Upper lobe of left lung (tissue), 4 donors: ENCODE measurements around the gene OSBPL10.

Experiments
- POLR2A ChIP-seq, 4 donors: fragments of 450-650 bp; IDR thresholded peaks; one replicate each; pipeline ENCODE4 v1.5.1; 2016 to 2017; ENCODE audit warnings: antibody characterized with exemption in 4 of 4, mild to moderate bottlenecking in 2 of 4
- POLR2AphosphoS5 ChIP-seq, 2 donors: sonication (generic); formaldehyde crosslinking; IDR thresholded peaks; one replicate each; pipeline ENCODE4 v1.5.1; 2017; ENCODE audit warnings: antibody characterized with exemption in 2 of 2
- TF ChIP-seq, protein P1 (sequence below), 6 experiments: fragments of 450-650 bp in 4 of 6; fragments of 200-600 bp in 2 of 6; sonication (generic) in 2 of 6; IDR thresholded peaks; one replicate each; pipeline ENCODE4 v1.5.1; 2016 to 2019; ENCODE audit warnings: antibody characterized with exemption in 6 of 6

DNA sequence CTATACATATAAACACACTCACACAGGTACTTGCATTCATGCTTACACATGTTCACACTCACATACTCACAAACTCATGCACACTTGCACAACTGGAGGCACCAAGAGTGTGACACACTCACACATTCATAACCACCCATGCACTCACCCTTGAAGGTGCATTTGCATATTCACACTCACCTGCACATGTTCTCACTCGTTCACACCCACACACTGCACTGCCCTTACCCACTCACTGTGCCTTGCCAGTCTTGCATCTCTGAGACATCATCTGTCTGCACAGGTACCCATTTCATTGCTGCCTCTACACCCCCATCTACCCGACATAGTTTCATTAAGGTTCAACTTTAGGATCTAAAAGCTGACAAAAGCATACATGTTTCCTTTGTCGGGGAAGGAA is 95.8 kb downstream of the OSBPL10 start:
- TF ChIP-seq POLR2AphosphoS5 (IDR thresholded peaks at IDR 0.05) (no peak), POLR2A (IDR thresholded peaks at IDR 0.05) (no peak)
- TF ChIP-seq, protein P1, sequence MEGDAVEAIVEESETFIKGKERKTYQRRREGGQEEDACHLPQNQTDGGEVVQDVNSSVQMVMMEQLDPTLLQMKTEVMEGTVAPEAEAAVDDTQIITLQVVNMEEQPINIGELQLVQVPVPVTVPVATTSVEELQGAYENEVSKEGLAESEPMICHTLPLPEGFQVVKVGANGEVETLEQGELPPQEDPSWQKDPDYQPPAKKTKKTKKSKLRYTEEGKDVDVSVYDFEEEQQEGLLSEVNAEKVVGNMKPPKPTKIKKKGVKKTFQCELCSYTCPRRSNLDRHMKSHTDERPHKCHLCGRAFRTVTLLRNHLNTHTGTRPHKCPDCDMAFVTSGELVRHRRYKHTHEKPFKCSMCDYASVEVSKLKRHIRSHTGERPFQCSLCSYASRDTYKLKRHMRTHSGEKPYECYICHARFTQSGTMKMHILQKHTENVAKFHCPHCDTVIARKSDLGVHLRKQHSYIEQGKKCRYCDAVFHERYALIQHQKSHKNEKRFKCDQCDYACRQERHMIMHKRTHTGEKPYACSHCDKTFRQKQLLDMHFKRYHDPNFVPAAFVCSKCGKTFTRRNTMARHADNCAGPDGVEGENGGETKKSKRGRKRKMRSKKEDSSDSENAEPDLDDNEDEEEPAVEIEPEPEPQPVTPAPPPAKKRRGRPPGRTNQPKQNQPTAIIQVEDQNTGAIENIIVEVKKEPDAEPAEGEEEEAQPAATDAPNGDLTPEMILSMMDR (IDR thresholded peaks at IDR 0.05), result no peak
